Measurements from ENCODE around the gene CATSPER4.

DNA sequence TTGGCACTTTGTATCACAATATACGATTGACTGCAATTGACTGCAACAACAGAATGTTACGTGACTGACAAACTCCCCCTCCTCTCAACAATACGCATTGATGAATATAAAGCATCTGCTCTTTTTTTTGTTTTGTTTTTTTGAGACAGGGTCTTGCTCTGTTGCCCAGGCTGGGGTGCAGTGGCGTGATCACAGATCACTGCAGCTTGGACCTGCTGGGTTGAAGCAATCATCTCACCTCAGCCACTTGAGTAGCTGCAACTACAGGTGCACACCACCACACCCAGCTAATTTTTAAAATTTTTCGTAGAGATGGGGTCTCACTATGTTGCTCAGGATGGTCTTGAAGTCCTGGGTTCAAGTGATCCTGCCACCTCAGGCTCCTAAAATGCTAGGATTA lies 22.3 kb downstream of the CATSPER4 start:
- TF ChIP-seq POLR2A (IDR thresholded peaks at IDR 0.05): no peak
- TF ChIP-seq, protein P1, sequence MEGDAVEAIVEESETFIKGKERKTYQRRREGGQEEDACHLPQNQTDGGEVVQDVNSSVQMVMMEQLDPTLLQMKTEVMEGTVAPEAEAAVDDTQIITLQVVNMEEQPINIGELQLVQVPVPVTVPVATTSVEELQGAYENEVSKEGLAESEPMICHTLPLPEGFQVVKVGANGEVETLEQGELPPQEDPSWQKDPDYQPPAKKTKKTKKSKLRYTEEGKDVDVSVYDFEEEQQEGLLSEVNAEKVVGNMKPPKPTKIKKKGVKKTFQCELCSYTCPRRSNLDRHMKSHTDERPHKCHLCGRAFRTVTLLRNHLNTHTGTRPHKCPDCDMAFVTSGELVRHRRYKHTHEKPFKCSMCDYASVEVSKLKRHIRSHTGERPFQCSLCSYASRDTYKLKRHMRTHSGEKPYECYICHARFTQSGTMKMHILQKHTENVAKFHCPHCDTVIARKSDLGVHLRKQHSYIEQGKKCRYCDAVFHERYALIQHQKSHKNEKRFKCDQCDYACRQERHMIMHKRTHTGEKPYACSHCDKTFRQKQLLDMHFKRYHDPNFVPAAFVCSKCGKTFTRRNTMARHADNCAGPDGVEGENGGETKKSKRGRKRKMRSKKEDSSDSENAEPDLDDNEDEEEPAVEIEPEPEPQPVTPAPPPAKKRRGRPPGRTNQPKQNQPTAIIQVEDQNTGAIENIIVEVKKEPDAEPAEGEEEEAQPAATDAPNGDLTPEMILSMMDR (IDR thresholded peaks at IDR 0.05): no peak
